ENCODE data around the gene P2RY14. TPM values are rescaled to one million over a fixed set of nuclear protein-coding genes. Genes with fewer than 3 reads are reported as not detected.
A peak's percentile ranks its signal among the peaks of the same experiment; 100 is the strongest.

P2RY14 gene
- total RNA-seq, 4 donors from 2014 or later = 0.60 to 11.3 (median 7.2) TPM; not detected in 1

- Histone ChIP-seq H3K27me3 (no peaks in the 10 kb centered on the region), H3K4me1 (no peaks in the 10 kb centered on the region), H3K27ac (no peak overlapping the region), H3K9me3 (no peaks in the 10 kb centered on the region), H3K4me3 (no peak overlapping the region), H3K36me3 (no peaks in the 10 kb centered on the region)
- intact Hi-C loops (cut with DNase I; ENCODE audit: low total_unique reads) = no loop called here
- TF ChIP-seq, protein P1, sequence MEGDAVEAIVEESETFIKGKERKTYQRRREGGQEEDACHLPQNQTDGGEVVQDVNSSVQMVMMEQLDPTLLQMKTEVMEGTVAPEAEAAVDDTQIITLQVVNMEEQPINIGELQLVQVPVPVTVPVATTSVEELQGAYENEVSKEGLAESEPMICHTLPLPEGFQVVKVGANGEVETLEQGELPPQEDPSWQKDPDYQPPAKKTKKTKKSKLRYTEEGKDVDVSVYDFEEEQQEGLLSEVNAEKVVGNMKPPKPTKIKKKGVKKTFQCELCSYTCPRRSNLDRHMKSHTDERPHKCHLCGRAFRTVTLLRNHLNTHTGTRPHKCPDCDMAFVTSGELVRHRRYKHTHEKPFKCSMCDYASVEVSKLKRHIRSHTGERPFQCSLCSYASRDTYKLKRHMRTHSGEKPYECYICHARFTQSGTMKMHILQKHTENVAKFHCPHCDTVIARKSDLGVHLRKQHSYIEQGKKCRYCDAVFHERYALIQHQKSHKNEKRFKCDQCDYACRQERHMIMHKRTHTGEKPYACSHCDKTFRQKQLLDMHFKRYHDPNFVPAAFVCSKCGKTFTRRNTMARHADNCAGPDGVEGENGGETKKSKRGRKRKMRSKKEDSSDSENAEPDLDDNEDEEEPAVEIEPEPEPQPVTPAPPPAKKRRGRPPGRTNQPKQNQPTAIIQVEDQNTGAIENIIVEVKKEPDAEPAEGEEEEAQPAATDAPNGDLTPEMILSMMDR (IDR thresholded peaks at IDR 0.05) = no peak
- no peak for TF ChIP-seq POLR2AphosphoS5 (IDR thresholded peaks at IDR 0.05)
- no peak for TF ChIP-seq EP300 (IDR thresholded peaks at IDR 0.05; ENCODE audit: low read depth)
- no peak for TF ChIP-seq POLR2A (IDR thresholded peaks at IDR 0.05)
- WGBS, 2 donors (ENCODE audit: low coverage in 1 of 2) = 68 to 98% methylated on average over 2 to 3 of the region's 3 CpGs
- in situ Hi-C loops (cut with MboI; ENCODE audit: low pct_ligation_motif_present in 1 of 4, low pct_unique_long_range_greater_than_20kb in 1 of 4, low sequenced_read_pairs in 3 of 4) = loop anchor here in 1 of 4 donors (25.0 kb wide), 1 partner anchor 534 kb away; the partner anchor contains the start of gene SIAH2
- no peak for DNase-seq
Measured at GRCh38 chr3:151296226-151296625, 17.9 kb upstream of the P2RY14 start.

DNA sequence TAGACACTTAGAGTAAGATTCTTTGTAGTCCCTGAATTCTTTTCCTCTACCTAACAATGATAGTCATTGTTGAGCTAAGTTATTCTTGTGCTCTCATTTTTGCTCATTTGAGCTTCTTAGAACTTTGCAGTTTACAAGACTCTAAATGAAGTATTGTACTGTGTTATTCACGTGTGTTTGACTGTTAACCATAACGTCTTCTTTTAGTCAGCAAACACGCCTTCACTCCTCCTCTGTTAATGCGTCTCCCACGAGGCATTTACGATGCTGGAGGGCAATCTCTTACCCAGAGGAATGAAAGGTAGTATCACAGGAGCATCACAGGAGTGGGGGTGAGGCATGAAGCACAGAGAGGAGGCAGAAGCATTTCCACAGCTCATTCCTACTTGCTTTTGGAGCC lies 14.8 kb upstream of the P2RY14 start:
- H3K27me3 ChIP-seq = no peaks in the 10 kb centered on the region
- H3K9me3 ChIP-seq = no peaks in the 10 kb centered on the region
- no peak overlapping the region for H3K27ac ChIP-seq
- H3K36me3 ChIP-seq = no peaks in the 10 kb centered on the region
- 37 to 48% methylated on average over 6 of the region's 6 CpGs for WGBS, 2 donors (ENCODE audit: low coverage in 1 of 2)
- intact Hi-C loops (cut with DNase I; ENCODE audit: low total_unique reads) = no loop called here
- no peak for DNase-seq
- H3K4me1 ChIP-seq = no peaks in the 10 kb centered on the region
- no peak overlapping the region for H3K4me3 ChIP-seq
- TF ChIP-seq, protein P1 (IDR thresholded peaks at IDR 0.05) = no peak
- no peak for TF ChIP-seq POLR2AphosphoS5 (IDR thresholded peaks at IDR 0.05)
- in situ Hi-C loops (cut with MboI; ENCODE audit: low pct_ligation_motif_present in 1 of 4, low pct_unique_long_range_greater_than_20kb in 1 of 4, low sequenced_read_pairs in 3 of 4) = loop anchor here in 1 of 4 donors (25.0 kb wide), 1 partner anchor 531 kb away; the partner anchor contains the start of gene SIAH2

- no peak for DNase-seq
- TF ChIP-seq POLR2A (IDR thresholded peaks at IDR 0.05) = no peak
- no peak for TF ChIP-seq POLR2AphosphoS5 (IDR thresholded peaks at IDR 0.05)
- TF ChIP-seq, protein P1 (IDR thresholded peaks at IDR 0.05) = peak in 2 of 5 experiments; percentile 9 to 16
- no peak for TF ChIP-seq EP300 (IDR thresholded peaks at IDR 0.05; ENCODE audit: low read depth)
- H3K36me3 ChIP-seq = no peaks in the 10 kb centered on the region
- WGBS, 2 donors (ENCODE audit: low coverage in 1 of 2) = 58 to 61% methylated on average over 3 of the region's 3 CpGs
- no peaks in the 10 kb centered on the region for H3K4me1 ChIP-seq
- no peaks in the 10 kb centered on the region for H3K27me3 ChIP-seq
- in situ Hi-C loops (cut with MboI; ENCODE audit: low pct_ligation_motif_present in 1 of 4, low pct_unique_long_range_greater_than_20kb in 1 of 4, low sequenced_read_pairs in 3 of 4) (loop anchor here in 1 of 4 donors (25.0 kb wide), 1 partner anchor 528 kb away; the partner anchor contains the start of gene SIAH2), intact Hi-C loops (cut with DNase I; ENCODE audit: low total_unique reads) (no loop called here)
- no peak overlapping the region for H3K4me3 ChIP-seq
- no peaks in the 10 kb centered on the region for H3K9me3 ChIP-seq
- H3K27ac ChIP-seq = no peak overlapping the region
Measured at GRCh38 chr3:151290673-151291072, 12.3 kb upstream of the P2RY14 start.

- intact Hi-C loops (cut with DNase I; ENCODE audit: low total_unique reads) = no loop called here
- DNase-seq = no peak
- Histone ChIP-seq H3K36me3 (no peaks in the 10 kb centered on the region), H3K27ac (no peak overlapping the region), H3K4me3 (no peak overlapping the region), H3K27me3 (no peaks in the 10 kb centered on the region), H3K9me3 (no peaks in the 10 kb centered on the region), H3K4me1 (peaks cover 0 to under 1% (median under 1%) of the 10 kb centered on the region in 4 donors)
- no peak for TF ChIP-seq EP300 (IDR thresholded peaks at IDR 0.05; ENCODE audit: low read depth)
- TF ChIP-seq, protein P1 (IDR thresholded peaks at IDR 0.05) = no peak
- TF ChIP-seq POLR2AphosphoS5 (IDR thresholded peaks at IDR 0.05) = no peak
- TF ChIP-seq POLR2A (IDR thresholded peaks at IDR 0.05) = no peak
- 13 to 90% methylated on average over 3 of the region's 3 CpGs for WGBS, 2 donors (ENCODE audit: low coverage in 1 of 2)
- in situ Hi-C loops (cut with MboI; ENCODE audit: low pct_ligation_motif_present in 1 of 4, low pct_unique_long_range_greater_than_20kb in 1 of 4, low sequenced_read_pairs in 3 of 4) = loop anchor here in 3 of 4 donors (5.0 to 25.0 kb wide), 4 partner anchors 65 to 527 kb away; partner anchors contain the start of gene SIAH2 (in 1 of the 3)
Measured at GRCh38 chr3:151289445-151289844, 11.1 kb upstream of the P2RY14 start.

All from transverse colon (tissue), 4 donors.